ENCODE results near the gene GRID2.

GRID2 gene

GRCh38 chr4:93764639-93765246, 1461.0 kb downstream of the GRID2 start:
- no peak overlapping the region for H3K9ac ChIP-seq (ENCODE audit: low read length)
- no peak overlapping the region for H3K4me3 ChIP-seq (ENCODE audit: low read length)
- TF ChIP-seq CTCF (IDR thresholded peaks at IDR 0.05; ENCODE audit: low read length) (peak; percentile 77), EZH2 (optimal IDR thresholded peaks at IDR 0.05; ENCODE audit: low read depth, low read length) (no peak), EZH2phosphoT487 (IDR thresholded peaks at IDR 0.05; ENCODE audit: low read length) (no peak)
- no peak overlapping the region for H2AFZ ChIP-seq (ENCODE audit: low read length)
- no peaks in the 10 kb centered on the region for H3F3A ChIP-seq (ENCODE audit: insufficient read depth, low read length)
- peak; percentile 53 for DNase-seq
- H3K4me1 ChIP-seq (ENCODE audit: low read length) = no peaks in the 10 kb centered on the region
- no peaks in the 10 kb centered on the region for H3K9me3 ChIP-seq (replicated peaks; ENCODE audit: insufficient read depth, low read length)
- H3K79me2 ChIP-seq (ENCODE audit: low read length) = no peaks in the 10 kb centered on the region
- no peak overlapping the region for H3K27ac ChIP-seq (ENCODE audit: low read length)
- no peaks in the 10 kb centered on the region for H3K27me3 ChIP-seq (replicated peaks; ENCODE audit: insufficient read depth, low read length)
- H3K4me2 ChIP-seq (ENCODE audit: low read depth, low read length) = no peak overlapping the region
- H3K9me2 ChIP-seq (replicated peaks; ENCODE audit: insufficient read depth, low read length) = no peaks in the 10 kb centered on the region
- H3K36me3 ChIP-seq (replicated peaks; ENCODE audit: insufficient read depth, low read length) = no peaks in the 10 kb centered on the region
- H4K20me1 ChIP-seq (ENCODE audit: insufficient read depth, low read length) = no peaks in the 10 kb centered on the region

GRCh38 chr4:93767917-93768316, 1464.2 kb downstream of the GRID2 start:
- H3K27me3 ChIP-seq (replicated peaks; ENCODE audit: insufficient read depth, low read length) = no peaks in the 10 kb centered on the region
- TF ChIP-seq CTCF (IDR thresholded peaks at IDR 0.05; ENCODE audit: low read length) (no peak), EZH2phosphoT487 (IDR thresholded peaks at IDR 0.05; ENCODE audit: low read length) (no peak), EZH2 (optimal IDR thresholded peaks at IDR 0.05; ENCODE audit: low read depth, low read length) (no peak)
- no peaks in the 10 kb centered on the region for H4K20me1 ChIP-seq (ENCODE audit: insufficient read depth, low read length)
- peaks cover 4% of the 10 kb centered on the region; the same call in 1 of the 2 replicates for H3K4me1 ChIP-seq (ENCODE audit: low read length)
- H3K9me2 ChIP-seq (replicated peaks; ENCODE audit: insufficient read depth, low read length) = no peaks in the 10 kb centered on the region
- H3K4me2 ChIP-seq (ENCODE audit: low read depth, low read length) = no peak overlapping the region
- no peak for DNase-seq
- H3K36me3 ChIP-seq (replicated peaks; ENCODE audit: insufficient read depth, low read length) = no peaks in the 10 kb centered on the region
- H2AFZ ChIP-seq (ENCODE audit: low read length) = no peak overlapping the region
- no peak overlapping the region for H3K27ac ChIP-seq (ENCODE audit: low read length)
- no peaks in the 10 kb centered on the region for H3K79me2 ChIP-seq (ENCODE audit: low read length)
- no peak overlapping the region for H3K9ac ChIP-seq (ENCODE audit: low read length)
- H3K4me3 ChIP-seq (ENCODE audit: low read length) = no peak overlapping the region
- H3K9me3 ChIP-seq (replicated peaks; ENCODE audit: insufficient read depth, low read length) = no peaks in the 10 kb centered on the region
- H3F3A ChIP-seq (ENCODE audit: insufficient read depth, low read length) = no peaks in the 10 kb centered on the region

- Histone ChIP-seq H3K27me3 (replicated peaks; ENCODE audit: insufficient read depth, low read length) (no peaks in the 10 kb centered on the region), H3K9ac (ENCODE audit: low read length) (no peak overlapping the region), H3K9me3 (replicated peaks; ENCODE audit: insufficient read depth, low read length) (no peaks in the 10 kb centered on the region), H3K4me3 (ENCODE audit: low read length) (no peak overlapping the region), H3K27ac (ENCODE audit: low read length) (no peak overlapping the region), H3K36me3 (replicated peaks; ENCODE audit: insufficient read depth, low read length) (no peaks in the 10 kb centered on the region), H4K20me1 (ENCODE audit: insufficient read depth, low read length) (no peaks in the 10 kb centered on the region), H3F3A (ENCODE audit: insufficient read depth, low read length) (no peaks in the 10 kb centered on the region), H3K4me1 (ENCODE audit: low read length) (peaks cover 4% of the 10 kb centered on the region; the same call in 1 of the 2 replicates), H2AFZ (ENCODE audit: low read length) (no peak overlapping the region), H3K79me2 (ENCODE audit: low read length) (no peaks in the 10 kb centered on the region), H3K9me2 (replicated peaks; ENCODE audit: insufficient read depth, low read length) (no peaks in the 10 kb centered on the region), H3K4me2 (ENCODE audit: low read depth, low read length) (no peak overlapping the region)
- DNase-seq = no peak
- no peak for TF ChIP-seq EZH2 (optimal IDR thresholded peaks at IDR 0.05; ENCODE audit: low read depth, low read length)
- TF ChIP-seq CTCF (IDR thresholded peaks at IDR 0.05; ENCODE audit: low read length) = no peak
- no peak for TF ChIP-seq EZH2phosphoT487 (IDR thresholded peaks at IDR 0.05; ENCODE audit: low read length)
Measured at GRCh38 chr4:93770201-93770600, 1466.4 kb downstream of the GRID2 start.

All from MM.1S (cell line).